Esophagus muscularis mucosa (tissue), 4 donors: ENCODE data around the gene DNAH17. TPM values are rescaled to one million over a fixed set of nuclear protein-coding genes. Genes with fewer than 3 reads are reported as not detected.

ENCODE experiments used
- DNase-seq: peaks from one replicate; pipeline ENCODE4 v3.0.0-alpha.2; 2017; ENCODE audit errors: extremely low spot score
- H3K27ac ChIP-seq, 4 donors: fragments of 200-600 bp; sonication (generic); replicated peaks in 1 of 4; 1 replicate in 3 of 4; 2 replicates in 1 of 4; pipeline ENCODE4 v1.5.1; 2016 to 2019; ENCODE audit warnings: mild to moderate bottlenecking in 1 of 4
- H3K27me3 ChIP-seq, 4 donors: fragments of 200-600 bp; sonication (generic); one replicate each; pipeline versions ENCODE4 v1.5.1 to v1.6.0; 2016 to 2019
- H3K36me3 ChIP-seq, 4 donors: fragments of 200-600 bp; sonication (generic); one replicate each; pipeline ENCODE4 v1.5.1; 2016 to 2019
- H3K4me1 ChIP-seq, 4 donors: fragments of 200-600 bp; sonication (generic); one replicate each; pipeline ENCODE4 v1.5.1; 2016 to 2019
- H3K4me3 ChIP-seq, 4 donors: fragments of 200-600 bp; sonication (generic); 1 replicate in 2 of 4; 2 replicates in 2 of 4; pipeline ENCODE4 v1.5.1; 2016 to 2019; ENCODE audit warnings: mild to moderate bottlenecking in 4 of 4, moderate library complexity in 1 of 4
- H3K9me3 ChIP-seq, 4 donors: fragments of 200-600 bp; sonication (generic); 1 replicate in 3 of 4; 2 replicates in 1 of 4; pipeline ENCODE4 v1.5.1; 2016 to 2019
- EP300 ChIP-seq: sonication (generic); formaldehyde crosslinking; IDR thresholded peaks from one replicate; pipeline ENCODE4 v1.6.1; 2017; ENCODE audit warnings: antibody characterized with exemption
- POLR2A ChIP-seq: fragments of 450-650 bp; IDR thresholded peaks from one replicate; pipeline ENCODE4 v1.6.1; 2017; ENCODE audit warnings: antibody characterized with exemption, moderate library complexity, mild to moderate bottlenecking, low read depth
- POLR2AphosphoS5 ChIP-seq, 2 donors: sonication (generic); formaldehyde crosslinking; IDR thresholded peaks; one replicate each; pipeline ENCODE4 v1.6.1; 2017; ENCODE audit warnings: antibody characterized with exemption in 2 of 2
- WGBS: methylation state at CpG from one replicate; pipeline ENCODE4 v1.1.5; 2018; 5-methylcytosine and 5-hydroxymethylcytosine counted together
- intact Hi-C: fragments of 100-400 bp; cut with DNase I; formaldehyde crosslinking; loops from one replicate; pipeline ENCODE4 v1.15.1; 2023
- total RNA-seq, 4 donors: library from RNA; depleted of rRNA; stranded (reverse); fragments of >200 nt; gene quantifications; one replicate each; pipeline versions ENCODE4 v1.1.0 to v1.2.1, GENCODE V29; 2016
- TF ChIP-seq, protein P1 (sequence below), 3 experiments: fragments of 200-600 bp in 2 of 3; fragments of 450-650 bp in 1 of 3; sonication (generic) in 2 of 3; IDR thresholded peaks; one replicate each; pipeline ENCODE4 v1.5.1; 2017 to 2019; ENCODE audit warnings: antibody characterized with exemption in 3 of 3, mild to moderate bottlenecking in 2 of 3, moderate library complexity in 1 of 3

DNAH17 gene
- total RNA-seq, 4 donors from 2014 or later: not detected

- Histone ChIP-seq H3K36me3 (no peaks in the 10 kb centered on the region), H3K4me1 (no peaks in the 10 kb centered on the region), H3K27me3 (no peaks in the 10 kb centered on the region), H3K27ac (no peak overlapping the region), H3K9me3 (no peaks in the 10 kb centered on the region), H3K4me3 (no peak overlapping the region)
- WGBS: 76% methylated on average over 12 of the region's 12 CpGs
- intact Hi-C loops: no loop called here
- no peak for DNase-seq
- no peak for TF ChIP-seq POLR2A
- no peak for TF ChIP-seq EP300
- TF ChIP-seq, protein P1, sequence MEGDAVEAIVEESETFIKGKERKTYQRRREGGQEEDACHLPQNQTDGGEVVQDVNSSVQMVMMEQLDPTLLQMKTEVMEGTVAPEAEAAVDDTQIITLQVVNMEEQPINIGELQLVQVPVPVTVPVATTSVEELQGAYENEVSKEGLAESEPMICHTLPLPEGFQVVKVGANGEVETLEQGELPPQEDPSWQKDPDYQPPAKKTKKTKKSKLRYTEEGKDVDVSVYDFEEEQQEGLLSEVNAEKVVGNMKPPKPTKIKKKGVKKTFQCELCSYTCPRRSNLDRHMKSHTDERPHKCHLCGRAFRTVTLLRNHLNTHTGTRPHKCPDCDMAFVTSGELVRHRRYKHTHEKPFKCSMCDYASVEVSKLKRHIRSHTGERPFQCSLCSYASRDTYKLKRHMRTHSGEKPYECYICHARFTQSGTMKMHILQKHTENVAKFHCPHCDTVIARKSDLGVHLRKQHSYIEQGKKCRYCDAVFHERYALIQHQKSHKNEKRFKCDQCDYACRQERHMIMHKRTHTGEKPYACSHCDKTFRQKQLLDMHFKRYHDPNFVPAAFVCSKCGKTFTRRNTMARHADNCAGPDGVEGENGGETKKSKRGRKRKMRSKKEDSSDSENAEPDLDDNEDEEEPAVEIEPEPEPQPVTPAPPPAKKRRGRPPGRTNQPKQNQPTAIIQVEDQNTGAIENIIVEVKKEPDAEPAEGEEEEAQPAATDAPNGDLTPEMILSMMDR (IDR thresholded peaks at IDR 0.05): no peak
- TF ChIP-seq POLR2AphosphoS5 (IDR thresholded peaks at IDR 0.05): no peak
Observed at GRCh38 chr17:78575340-78575739, 1.9 kb downstream of the DNAH17 start.

- no peaks in the 10 kb centered on the region for H3K4me1 ChIP-seq
- no peak for TF ChIP-seq POLR2AphosphoS5 (IDR thresholded peaks at IDR 0.05)
- TF ChIP-seq, protein P1 (IDR thresholded peaks at IDR 0.05): no peak
- no peak for TF ChIP-seq EP300
- no peak for TF ChIP-seq POLR2A
- 86% methylated on average over 1 of the region's 8 CpGs for WGBS
- no peaks in the 10 kb centered on the region for H3K9me3 ChIP-seq
- no peak overlapping the region for H3K4me3 ChIP-seq
- H3K27ac ChIP-seq: no peak overlapping the region
- H3K27me3 ChIP-seq: no peaks in the 10 kb centered on the region
- DNase-seq: no peak
- no peaks in the 10 kb centered on the region for H3K36me3 ChIP-seq
- intact Hi-C loops: no loop called here
Observed at GRCh38 chr17:78573955-78574354, 3.2 kb downstream of the DNAH17 start.

DNA sequence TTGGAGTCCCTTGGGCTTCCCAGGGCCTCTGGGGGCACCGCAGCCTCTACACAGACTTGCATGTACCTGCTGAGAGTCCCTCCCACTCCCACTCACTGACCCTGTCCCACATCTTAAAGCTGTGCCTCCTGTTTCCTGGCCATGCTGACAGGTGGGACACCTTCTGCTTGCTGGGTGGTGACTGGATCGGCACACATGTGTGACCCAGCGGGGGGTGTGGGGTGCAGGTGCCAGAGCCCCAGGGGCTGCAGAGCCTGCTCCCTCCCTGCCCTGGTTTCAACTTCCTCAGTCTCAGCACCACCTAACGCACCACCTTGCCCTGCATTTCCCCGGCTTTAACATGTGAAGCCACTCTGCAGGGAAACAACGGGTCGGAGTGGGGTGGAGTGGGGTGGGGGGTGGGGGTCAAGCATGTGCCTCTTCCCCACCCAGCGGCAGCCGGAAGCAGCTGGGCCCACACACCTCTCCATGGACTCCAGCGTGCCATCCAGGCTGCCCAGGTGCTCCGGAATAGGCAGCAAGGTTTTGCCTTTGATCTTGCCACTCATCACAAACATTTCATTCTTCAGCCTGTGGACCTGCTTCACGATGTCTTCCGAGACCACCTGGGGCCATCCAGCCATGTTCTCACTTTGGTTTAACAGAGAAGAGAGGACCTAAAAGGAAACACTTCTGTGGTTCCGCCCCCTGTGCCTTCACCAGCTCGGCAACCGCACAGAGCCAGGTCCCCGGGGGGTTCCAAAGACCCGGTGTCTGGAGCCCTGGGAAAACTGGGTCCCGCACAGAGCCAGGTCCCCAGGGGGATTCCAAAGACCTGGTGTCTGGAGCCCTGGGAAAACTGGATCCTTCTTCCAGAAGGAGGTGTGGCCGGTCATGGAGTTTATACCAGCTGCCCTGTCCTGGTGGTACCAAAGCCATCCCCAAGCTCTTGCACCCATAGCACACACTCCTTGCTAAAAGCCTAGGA, 4.7 kb downstream of the DNAH17 start:
- H3K27ac ChIP-seq: no peak overlapping the region
- TF ChIP-seq, protein P1 (IDR thresholded peaks at IDR 0.05): no peak
- TF ChIP-seq POLR2AphosphoS5 (IDR thresholded peaks at IDR 0.05): no peak
- no peak for TF ChIP-seq EP300
- no peak for TF ChIP-seq POLR2A
- H3K36me3 ChIP-seq: no peaks in the 10 kb centered on the region
- H3K27me3 ChIP-seq: no peaks in the 10 kb centered on the region
- H3K4me1 ChIP-seq: no peaks in the 10 kb centered on the region
- DNase-seq: no peak
- WGBS: 85% methylated on average over 19 of the region's 20 CpGs
- intact Hi-C loops: no loop called here
- H3K4me3 ChIP-seq: no peak overlapping the region
- H3K9me3 ChIP-seq: no peaks in the 10 kb centered on the region

- Histone ChIP-seq H3K9me3 (no peaks in the 10 kb centered on the region), H3K27ac (no peak overlapping the region), H3K36me3 (no peaks in the 10 kb centered on the region), H3K27me3 (no peaks in the 10 kb centered on the region), H3K4me1 (no peaks in the 10 kb centered on the region), H3K4me3 (no peak overlapping the region)
- no peak for DNase-seq
- intact Hi-C loops: no loop called here
- WGBS: 93% methylated on average over 8 of the region's 13 CpGs
- TF ChIP-seq, protein P1 (IDR thresholded peaks at IDR 0.05): no peak
- TF ChIP-seq EP300 (no peak), POLR2AphosphoS5 (IDR thresholded peaks at IDR 0.05) (no peak), POLR2A (no peak)
Observed at GRCh38 chr17:78571329-78571728, 5.9 kb downstream of the DNAH17 start.
